Astrocyte of the cerebellum (primary cell): Measurements from ENCODE around the gene HSPA5.
A peak's percentile ranks its signal among the peaks of the same experiment; 100 is the strongest.
"Not testable (repeated sequence)": the region's sequence is repeated elsewhere in the genome, so short reads cannot be mapped to it uniquely, and the experiment has no call there.

Experiments
- DNase-seq: peaks from one replicate; pipeline ENCODE4 v3.0.0-alpha.2; 2011; ENCODE audit warnings: low read depth
- H3K4me3 ChIP-seq: 2 replicates; pipeline ENCODE4 v1.5.1; 2011; ENCODE audit warnings: mild to moderate bottlenecking, low read depth, low read length, moderate library complexity
- CTCF ChIP-seq: IDR thresholded peaks from 2 replicates; pipeline ENCODE4 v1.5.1; 2012; ENCODE audit warnings: low read length, low read depth, moderate library complexity, mild to moderate bottlenecking; ENCODE audit errors: missing control alignments
- in situ Hi-C: cut with HindIII; loops from 2 replicates; pipeline ENCODE4 v1.10.0; 2017; ENCODE audit warnings: low sequenced_read_pairs

HSPA5 gene

GRCh38 chr9:125235804-125236519 is 5.2 kb downstream of the HSPA5 start:
- H3K4me3 ChIP-seq, result peak overlapping the region; percentile 9
- no peak for TF ChIP-seq CTCF
- in situ Hi-C loops, result no loop called here
- no peak for DNase-seq

- H3K4me3 ChIP-seq, in situ Hi-C loops, DNase-seq: not testable (repeated sequence)
These were observed 7.0 kb downstream of the HSPA5 start for GRCh38 chr9:125234099-125234498.

GRCh38 chr9:125233678-125234077 is 7.5 kb downstream of the HSPA5 start:
- in situ Hi-C loops, result no loop called here
- no peak for TF ChIP-seq CTCF
- peak; percentile 93 for DNase-seq
- H3K4me3 ChIP-seq, result no peak overlapping the region

- no peak overlapping the region for H3K4me3 ChIP-seq
- no peak for DNase-seq
- no peak for TF ChIP-seq CTCF
- in situ Hi-C loops, result no loop called here
These were observed 13.4 kb downstream of the HSPA5 start for GRCh38 chr9:125227761-125228160.

- in situ Hi-C loops, DNase-seq, H3K4me3 ChIP-seq: not testable (repeated sequence)
These were observed 16.3 kb downstream of the HSPA5 start for GRCh38 chr9:125224858-125225257.

GRCh38 chr9:125218621-125219020 is 22.5 kb downstream of the HSPA5 start:
- DNase-seq, result no peak

GRCh38 chr9:125214186-125214585 is 27.0 kb downstream of the HSPA5 start:
- in situ Hi-C loops, result no loop called here
- TF ChIP-seq CTCF, result no peak
- no peak for DNase-seq
- H3K4me3 ChIP-seq, result no peak overlapping the region

More at GRCh38 chr9:125218621-125219020, 22.5 kb downstream of the HSPA5 start:
- in situ Hi-C loops, result no loop called here
- no peak for TF ChIP-seq CTCF
- H3K4me3 ChIP-seq, result no peak overlapping the region
